SK-N-SH (cell line): ENCODE results near the gene GDPD5. TPM values are rescaled to one million over a fixed set of nuclear protein-coding genes. Genes with fewer than 3 reads are reported as not detected.
A peak's percentile ranks its signal among the peaks of the same experiment; 100 is the strongest.

ENCODE experiments used
- CTCF ChIA-PET: fragments of 300-600, 350-600 bp; formaldehyde crosslinking; extraction: SDS; loops from one replicate; lab custom pipeline; 2021; lab: Yijun Ruan, JAX
- POLR2A ChIA-PET: fragments of 350-600 bp; sonication (Branson Sonifier 250); formaldehyde crosslinking; extraction: SDS; loops from one replicate; lab custom pipeline; 2020; ENCODE audit warnings: antibody characterized with exemption, inconsistent platforms; lab: Yijun Ruan, JAX
- DNase-seq: peaks from one replicate; pipeline ENCODE4 v3.0.0; 2012
- H2AFZ ChIP-seq: fragments of 200-600 bp; sonication (generic); 2 replicates; pipeline ENCODE4 v1.8.1; 2016; ENCODE audit warnings: antibody characterized with exemption, mild to moderate bottlenecking, low read depth
- H3F3A ChIP-seq: fragments of 200-600 bp; sonication (generic); replicated peaks from 2 replicates; pipeline ENCODE3; 2016; ENCODE audit warnings: antibody characterized with exemption, mild to moderate bottlenecking; ENCODE audit not compliant: insufficient read depth
- H3K27ac ChIP-seq, 2 experiments: fragments of 200-500 bp in 1 of 2; fragments of 200-600 bp in 1 of 2; sonication (Bioruptor generic) in 1 of 2; sonication (generic), shearing (Covaris generic) in 1 of 2; 2 replicates each; pipeline versions ENCODE4 v1.5.1 to v1.6.1; 2014 to 2016; ENCODE audit warnings: low read depth in 2 of 2, inconsistent platforms in 1 of 2, low read length in 1 of 2, mild to moderate bottlenecking in 1 of 2, mixed read lengths in 1 of 2
- H3K27me3 ChIP-seq: fragments of 200-600 bp; sonication (generic), shearing (Covaris generic); 2 replicates; pipeline ENCODE4 v1.6.1; 2016; ENCODE audit warnings: mixed run types; ENCODE audit not compliant: insufficient read depth
- H3K36me3 ChIP-seq, 2 experiments: fragments of 200-500 bp in 1 of 2; fragments of 200-600 bp in 1 of 2; sonication (Bioruptor generic) in 1 of 2; sonication (generic) in 1 of 2; replicated peaks in 1 of 2; 2 replicates each; pipeline versions ENCODE3 to v1.5.1; 2014 to 2016; ENCODE audit warnings: low read length in 1 of 2, mild to moderate bottlenecking in 1 of 2; ENCODE audit not compliant: insufficient read depth in 2 of 2, control insufficient read depth in 1 of 2
- H3K4me1 ChIP-seq, 2 experiments: fragments of 200-500 bp in 1 of 2; fragments of 200-600 bp in 1 of 2; sonication (Bioruptor generic) in 1 of 2; sonication (generic), shearing (Covaris generic) in 1 of 2; 2 replicates each; pipeline versions ENCODE4 v1.5.1 to v1.6.1; 2014 to 2016; ENCODE audit warnings: low read depth in 1 of 2, low read length in 1 of 2, mixed run types in 1 of 2; ENCODE audit not compliant: insufficient read depth in 2 of 2, control insufficient read depth in 1 of 2
- H3K4me2 ChIP-seq: fragments of 200-600 bp; sonication (generic), shearing (Covaris generic); 2 replicates; pipeline ENCODE4 v1.6.1; 2017; ENCODE audit warnings: mixed run types
- H3K4me3 ChIP-seq, 2 experiments: fragments of 200-500 bp in 1 of 2; fragments of 200-600 bp in 1 of 2; sonication (Bioruptor generic) in 1 of 2; sonication (generic), shearing (Covaris generic) in 1 of 2; 2 replicates each; pipeline versions ENCODE4 v1.5.1 to v1.8.1; 2014 to 2016; ENCODE audit warnings: low read depth in 2 of 2, inconsistent platforms in 1 of 2, low read length in 1 of 2, mild to moderate bottlenecking in 1 of 2, mixed read lengths in 1 of 2, moderate library complexity in 1 of 2
- H3K79me2 ChIP-seq: fragments of 200-600 bp; sonication (generic); 2 replicates; pipeline ENCODE4 v1.8.1; 2017; ENCODE audit warnings: mild to moderate bottlenecking; ENCODE audit not compliant: insufficient read depth
- H3K9ac ChIP-seq: fragments of 200-600 bp; sonication (generic); 2 replicates; pipeline ENCODE4 v1.6.1; 2017; ENCODE audit warnings: mixed run types
- H3K9me2 ChIP-seq: fragments of 200-600 bp; sonication (generic); 2 replicates; pipeline ENCODE4 v1.6.1; 2017; ENCODE audit warnings: mixed run types
- H3K9me3 ChIP-seq: fragments of 200-600 bp; sonication (generic); 2 replicates; pipeline ENCODE4 v1.6.1; 2017; ENCODE audit warnings: mixed run types, mild to moderate bottlenecking, moderate library complexity
- H4K20me1 ChIP-seq: fragments of 200-600 bp; sonication (generic); 2 replicates; pipeline ENCODE4 v1.6.1; 2017; ENCODE audit warnings: mild to moderate bottlenecking, mixed run types; ENCODE audit not compliant: insufficient read depth
- ELF1 ChIP-seq: IDR thresholded peaks from 2 replicates; pipeline ENCODE4 v1.4.0; 2012
- EZH2phosphoT487 ChIP-seq: fragments of 200-600 bp; sonication (generic); IDR thresholded peaks from 2 replicates; pipeline ENCODE4 v1.6.1; 2017; ENCODE audit warnings: low read depth, mixed run types, mild to moderate bottlenecking, antibody characterized with exemption, moderate library complexity, borderline replicate concordance
- FOSL2 ChIP-seq: IDR thresholded peaks from 2 replicates; pipeline ENCODE4 v1.4.0; 2012; ENCODE audit warnings: low read depth, mild to moderate bottlenecking, moderate library complexity, borderline replicate concordance
- GATA2 ChIP-seq: sonication (generic); formaldehyde crosslinking; IDR thresholded peaks from 2 replicates; pipeline ENCODE4 v1.5.0; 2020; ENCODE audit warnings: mild to moderate bottlenecking, missing genetic modification reagents
- MEF2A ChIP-seq: IDR thresholded peaks from 2 replicates; pipeline ENCODE4 v1.4.0; 2012; ENCODE audit warnings: low read depth, borderline replicate concordance
- NFIC ChIP-seq: IDR thresholded peaks from 2 replicates; pipeline ENCODE4 v1.4.0; 2012; ENCODE audit warnings: borderline replicate concordance
- NRF1 ChIP-seq: IDR thresholded peaks from 2 replicates; pipeline ENCODE4 v1.6.1; 2012; ENCODE audit warnings: low read depth, mild to moderate bottlenecking, low read length
- POLR2AphosphoS5 ChIP-seq: IDR thresholded peaks from 2 replicates; pipeline ENCODE4 v1.6.1; 2012; ENCODE audit warnings: low read depth, low read length
- RCOR1 ChIP-seq: fragments of 150-350 bp; IDR thresholded peaks from 2 replicates; pipeline ENCODE4 v1.6.1; 2017; ENCODE audit warnings: antibody characterized with exemption, low read length
- SIN3A ChIP-seq: IDR thresholded peaks from 2 replicates; pipeline ENCODE4 v1.6.1; 2012; ENCODE audit warnings: low read depth, mild to moderate bottlenecking, low read length, moderate library complexity, borderline replicate concordance
- TAF1 ChIP-seq: IDR thresholded peaks from 2 replicates; pipeline ENCODE4 v1.6.1; 2012; ENCODE audit warnings: low read depth, mild to moderate bottlenecking, low read length, moderate library complexity, borderline replicate concordance
- YY1 ChIP-seq: IDR thresholded peaks from 2 replicates; pipeline ENCODE4 v1.4.0; 2012; ENCODE audit warnings: low read depth, mild to moderate bottlenecking
- WGBS: methylation state at CpG from one replicate; pipeline ENCODE4 v1.1.6; 2017; ENCODE audit warnings: low lambda C conversion rate; 5-methylcytosine and 5-hydroxymethylcytosine counted together
- polyA plus RNA-seq, 3 experiments: library from polyadenylated mRNA; depleted of rRNA; stranded (reverse); fragments of >200 nt; gene quantifications; 2 replicates each; pipeline ENCODE4 v1.2.3, GENCODE V29; 2012
- TF ChIP-seq, protein P1 (sequence below): fragments of 150-350 bp; IDR thresholded peaks from 2 replicates; pipeline ENCODE4 v1.6.1; 2016; ENCODE audit warnings: mild to moderate bottlenecking, low read depth, low read length
- TF ChIP-seq, protein P2 (sequence below): IDR thresholded peaks from 2 replicates; pipeline ENCODE4; 2012
- TF ChIP-seq, protein P3 (sequence below): IDR thresholded peaks from 2 replicates; pipeline ENCODE4 v1.4.0; 2012; ENCODE audit warnings: low read depth, borderline replicate concordance
- TF ChIP-seq, protein P4 (sequence below): IDR thresholded peaks from 2 replicates; pipeline ENCODE4 v1.6.1; 2012; ENCODE audit warnings: mild to moderate bottlenecking, low read depth, low read length, moderate library complexity

The GDPD5 gene
- polyA plus RNA-seq, 1 of the 3 experiments (the other 2 are of a cell fraction) = 2.2 TPM

DNA sequence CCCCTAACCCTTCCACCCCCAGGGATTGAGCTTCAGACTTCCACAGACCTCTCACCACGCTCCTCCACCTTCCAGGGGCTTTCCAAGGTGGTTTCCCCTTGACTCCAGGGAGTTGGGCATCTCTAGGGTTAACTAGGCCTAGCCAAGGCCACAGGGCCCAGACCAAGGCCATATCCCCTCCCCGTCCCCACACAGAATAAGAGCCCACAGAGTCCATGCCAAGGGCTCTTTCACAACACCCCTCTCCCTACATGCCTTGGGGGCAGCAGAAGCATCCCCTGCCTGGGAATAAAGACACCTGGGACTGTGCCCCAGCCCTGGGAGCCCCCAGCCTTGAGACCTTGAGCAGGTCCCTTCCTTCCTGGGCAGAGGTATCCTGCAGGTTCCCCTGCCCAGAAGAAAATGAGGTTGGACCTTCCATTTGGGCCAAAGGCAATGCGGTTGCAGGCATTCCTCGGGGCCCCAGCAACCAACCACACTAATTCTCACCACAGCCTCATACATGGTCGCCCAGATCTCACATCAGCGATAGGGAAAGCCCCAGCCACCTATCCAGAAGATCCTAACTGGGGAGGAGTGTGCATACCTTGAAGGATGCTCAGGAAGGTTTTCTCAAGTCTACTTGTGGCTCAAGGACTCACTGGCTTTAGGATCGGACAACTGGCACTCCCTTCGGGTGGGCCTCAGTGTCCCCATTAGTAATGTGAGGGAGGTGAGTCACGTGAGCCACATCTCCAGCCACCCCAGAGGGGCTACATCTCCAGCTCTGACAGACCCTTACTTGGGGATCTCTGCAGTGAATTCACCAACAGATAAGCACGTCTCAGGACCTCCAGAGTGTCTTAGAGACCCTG lies 1.7 kb downstream of the GDPD5 start:
- H3K79me2 ChIP-seq = no peaks in the 10 kb centered on the region
- TF ChIP-seq NFIC (no peak), MEF2A (no peak), ELF1 (no peak), GATA2 (CRISPR knock-in tag) (no peak), NRF1 (no peak), SIN3A (no peak), POLR2AphosphoS5 (no peak), FOSL2 (no peak), RCOR1 (no peak), YY1 (no peak), TAF1 (no peak), EZH2phosphoT487 (no peak)
- TF ChIP-seq, protein P1, sequence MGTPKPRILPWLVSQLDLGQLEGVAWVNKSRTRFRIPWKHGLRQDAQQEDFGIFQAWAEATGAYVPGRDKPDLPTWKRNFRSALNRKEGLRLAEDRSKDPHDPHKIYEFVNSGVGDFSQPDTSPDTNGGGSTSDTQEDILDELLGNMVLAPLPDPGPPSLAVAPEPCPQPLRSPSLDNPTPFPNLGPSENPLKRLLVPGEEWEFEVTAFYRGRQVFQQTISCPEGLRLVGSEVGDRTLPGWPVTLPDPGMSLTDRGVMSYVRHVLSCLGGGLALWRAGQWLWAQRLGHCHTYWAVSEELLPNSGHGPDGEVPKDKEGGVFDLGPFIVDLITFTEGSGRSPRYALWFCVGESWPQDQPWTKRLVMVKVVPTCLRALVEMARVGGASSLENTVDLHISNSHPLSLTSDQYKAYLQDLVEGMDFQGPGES = no peak
- TF ChIP-seq, protein P2, sequence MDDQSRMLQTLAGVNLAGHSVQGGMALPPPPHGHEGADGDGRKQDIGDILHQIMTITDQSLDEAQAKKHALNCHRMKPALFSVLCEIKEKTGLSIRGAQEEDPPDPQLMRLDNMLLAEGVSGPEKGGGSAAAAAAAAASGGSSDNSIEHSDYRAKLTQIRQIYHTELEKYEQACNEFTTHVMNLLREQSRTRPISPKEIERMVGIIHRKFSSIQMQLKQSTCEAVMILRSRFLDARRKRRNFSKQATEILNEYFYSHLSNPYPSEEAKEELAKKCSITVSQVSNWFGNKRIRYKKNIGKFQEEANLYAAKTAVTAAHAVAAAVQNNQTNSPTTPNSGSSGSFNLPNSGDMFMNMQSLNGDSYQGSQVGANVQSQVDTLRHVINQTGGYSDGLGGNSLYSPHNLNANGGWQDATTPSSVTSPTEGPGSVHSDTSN = no peak
- TF ChIP-seq, protein P3, sequence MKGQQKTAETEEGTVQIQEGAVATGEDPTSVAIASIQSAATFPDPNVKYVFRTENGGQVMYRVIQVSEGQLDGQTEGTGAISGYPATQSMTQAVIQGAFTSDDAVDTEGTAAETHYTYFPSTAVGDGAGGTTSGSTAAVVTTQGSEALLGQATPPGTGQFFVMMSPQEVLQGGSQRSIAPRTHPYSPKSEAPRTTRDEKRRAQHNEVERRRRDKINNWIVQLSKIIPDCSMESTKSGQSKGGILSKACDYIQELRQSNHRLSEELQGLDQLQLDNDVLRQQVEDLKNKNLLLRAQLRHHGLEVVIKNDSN = no peak
- TF ChIP-seq, protein P4, sequence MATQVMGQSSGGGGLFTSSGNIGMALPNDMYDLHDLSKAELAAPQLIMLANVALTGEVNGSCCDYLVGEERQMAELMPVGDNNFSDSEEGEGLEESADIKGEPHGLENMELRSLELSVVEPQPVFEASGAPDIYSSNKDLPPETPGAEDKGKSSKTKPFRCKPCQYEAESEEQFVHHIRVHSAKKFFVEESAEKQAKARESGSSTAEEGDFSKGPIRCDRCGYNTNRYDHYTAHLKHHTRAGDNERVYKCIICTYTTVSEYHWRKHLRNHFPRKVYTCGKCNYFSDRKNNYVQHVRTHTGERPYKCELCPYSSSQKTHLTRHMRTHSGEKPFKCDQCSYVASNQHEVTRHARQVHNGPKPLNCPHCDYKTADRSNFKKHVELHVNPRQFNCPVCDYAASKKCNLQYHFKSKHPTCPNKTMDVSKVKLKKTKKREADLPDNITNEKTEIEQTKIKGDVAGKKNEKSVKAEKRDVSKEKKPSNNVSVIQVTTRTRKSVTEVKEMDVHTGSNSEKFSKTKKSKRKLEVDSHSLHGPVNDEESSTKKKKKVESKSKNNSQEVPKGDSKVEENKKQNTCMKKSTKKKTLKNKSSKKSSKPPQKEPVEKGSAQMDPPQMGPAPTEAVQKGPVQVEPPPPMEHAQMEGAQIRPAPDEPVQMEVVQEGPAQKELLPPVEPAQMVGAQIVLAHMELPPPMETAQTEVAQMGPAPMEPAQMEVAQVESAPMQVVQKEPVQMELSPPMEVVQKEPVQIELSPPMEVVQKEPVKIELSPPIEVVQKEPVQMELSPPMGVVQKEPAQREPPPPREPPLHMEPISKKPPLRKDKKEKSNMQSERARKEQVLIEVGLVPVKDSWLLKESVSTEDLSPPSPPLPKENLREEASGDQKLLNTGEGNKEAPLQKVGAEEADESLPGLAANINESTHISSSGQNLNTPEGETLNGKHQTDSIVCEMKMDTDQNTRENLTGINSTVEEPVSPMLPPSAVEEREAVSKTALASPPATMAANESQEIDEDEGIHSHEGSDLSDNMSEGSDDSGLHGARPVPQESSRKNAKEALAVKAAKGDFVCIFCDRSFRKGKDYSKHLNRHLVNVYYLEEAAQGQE = no peak
- peak overlapping the region; percentile 98 for H3K4me2 ChIP-seq
- peak overlapping the region in 1 of 2 experiments; percentile 70; a peak in 1 of 4 replicates for H3K4me3 ChIP-seq
- peaks cover 0 to 35% of the 10 kb centered on the region in 2 experiments; a peak in 1 of 4 replicates for H3K4me1 ChIP-seq
- no peaks in the 10 kb centered on the region for H3K36me3 ChIP-seq
- H4K20me1 ChIP-seq = no peaks in the 10 kb centered on the region
- H3K27me3 ChIP-seq = no peaks in the 10 kb centered on the region
- ChIA-PET CTCF (interaction anchor here (1.2 to 15.4 kb wide), 8 partner anchors 8 to 275 kb away, joined by 3 to 275 read pairs (median 5); no protein-coding TSS in a partner anchor), POLR2A (interaction anchor here (0.6 to 2.5 kb wide), 2 partner anchors 13 to 206 kb away, joined by 5 to 6 read pairs; no protein-coding TSS in a partner anchor)
- no peaks in the 10 kb centered on the region for H3K9me2 ChIP-seq
- no peak overlapping the region for H3K27ac ChIP-seq
- no peaks in the 10 kb centered on the region for H3F3A ChIP-seq
- no peaks in the 10 kb centered on the region for H3K9me3 ChIP-seq
- H3K9ac ChIP-seq = no peak overlapping the region
- no peak overlapping the region for H2AFZ ChIP-seq
- WGBS = 97% methylated on average over 4 of the region's 10 CpGs
- DNase-seq = no peak
